ENCODE data around the gene PDE2A. TPM values are rescaled to one million over a fixed set of nuclear protein-coding genes. Genes with fewer than 3 reads are reported as not detected.

PDE2A gene
- total RNA-seq, 5 donors from 2014 or later (not counting 1 experiment from before 2014, with no cell fraction given): 1.1 to 6.1 (median 1.7) TPM

- ATAC-seq (replicated peaks in 1 of 4): no peak
- no peaks in the 10 kb centered on the region for H3K9me3 ChIP-seq
- ChIA-PET POLR2A (no interaction called here), CTCF (no interaction called here)
- H3K36me3 ChIP-seq (ENCODE audit: control insufficient read depth in 2 of 2, extremely low read depth in 1 of 2, insufficient read depth in 1 of 2, low read length in 1 of 2): no peaks in the 10 kb centered on the region
- Mint-ChIP-seq H3K4me1 (no peaks in the 10 kb centered on the region), H3K27ac (no peak overlapping the region), H3K27me3 (peaks cover 7 to 12% of the 10 kb centered on the region in 2 donors), H3K36me3 (no peaks in the 10 kb centered on the region), H3K9me3 (no peaks in the 10 kb centered on the region), H3K4me3 (no peak overlapping the region)
- DNase-seq: no peak
- H3K4me3 ChIP-seq (ENCODE audit: control insufficient read depth in 1 of 2, extremely low read depth in 1 of 2, low read length in 1 of 2): no peak overlapping the region
- H3K27ac ChIP-seq (ENCODE audit: low read length): no peak overlapping the region
- 68% methylated on average over 15 of the region's 16 CpGs for WGBS (ENCODE audit: insufficient coverage)
- H3K27me3 ChIP-seq (replicated peaks in 1 of 2; ENCODE audit: control insufficient read depth in 2 of 2, extremely low read depth in 1 of 2, insufficient read depth in 2 of 2, low read length in 1 of 2): peaks cover 0 to 30% of the 10 kb centered on the region in 2 experiments
- no peaks in the 10 kb centered on the region for H3K4me1 ChIP-seq (ENCODE audit: control insufficient read depth in 1 of 2, extremely low read depth in 1 of 2, insufficient read depth in 2 of 2, low read length in 2 of 2)
Observed at GRCh38 chr11:72630104-72630852, 43.9 kb downstream of the PDE2A start.

DNA sequence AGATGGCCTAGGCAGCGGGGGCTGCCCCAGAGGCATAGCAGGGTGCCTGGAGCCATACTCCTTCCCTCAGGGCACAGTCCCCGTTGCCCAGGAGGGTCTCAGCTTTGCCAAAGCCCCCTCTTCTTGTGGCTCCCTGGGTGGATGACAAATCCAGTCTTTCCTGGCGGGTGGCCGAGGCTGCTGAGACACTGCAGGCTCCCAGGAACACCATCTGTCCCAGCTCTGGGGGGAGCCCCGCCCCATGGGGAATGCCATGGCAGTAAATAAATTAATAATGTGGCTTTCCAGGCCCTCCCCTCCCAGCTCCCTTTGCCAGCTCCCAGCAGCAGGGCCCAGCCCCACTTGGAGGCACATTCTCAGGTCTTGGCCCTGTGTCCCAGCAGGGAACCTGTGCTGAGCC is 45.0 kb downstream of the PDE2A start:
- Mint-ChIP-seq H3K9me3 (no peaks in the 10 kb centered on the region), H3K27me3 (peaks cover 7 to 9% of the 10 kb centered on the region in 2 donors), H3K4me3 (no peak overlapping the region), H3K4me1 (no peaks in the 10 kb centered on the region), H3K36me3 (no peaks in the 10 kb centered on the region), H3K27ac (no peak overlapping the region)
- Histone ChIP-seq H3K9me3 (no peaks in the 10 kb centered on the region), H3K27me3 (replicated peaks in 1 of 2; ENCODE audit: control insufficient read depth in 2 of 2, extremely low read depth in 1 of 2, insufficient read depth in 2 of 2, low read length in 1 of 2) (peaks cover 0 to 35% of the 10 kb centered on the region in 2 experiments), H3K4me3 (ENCODE audit: control insufficient read depth in 1 of 2, extremely low read depth in 1 of 2, low read length in 1 of 2) (no peak overlapping the region), H3K36me3 (ENCODE audit: control insufficient read depth in 2 of 2, extremely low read depth in 1 of 2, insufficient read depth in 1 of 2, low read length in 1 of 2) (no peaks in the 10 kb centered on the region), H3K27ac (ENCODE audit: low read length) (no peak overlapping the region), H3K4me1 (ENCODE audit: control insufficient read depth in 1 of 2, extremely low read depth in 1 of 2, insufficient read depth in 2 of 2, low read length in 2 of 2) (no peaks in the 10 kb centered on the region)
- ATAC-seq (replicated peaks in 1 of 4): no peak
- ChIA-PET POLR2A (no interaction called here), CTCF (no interaction called here)
- DNase-seq: no peak
- WGBS (ENCODE audit: insufficient coverage): 62% methylated on average over 3 of the region's 5 CpGs

DNA sequence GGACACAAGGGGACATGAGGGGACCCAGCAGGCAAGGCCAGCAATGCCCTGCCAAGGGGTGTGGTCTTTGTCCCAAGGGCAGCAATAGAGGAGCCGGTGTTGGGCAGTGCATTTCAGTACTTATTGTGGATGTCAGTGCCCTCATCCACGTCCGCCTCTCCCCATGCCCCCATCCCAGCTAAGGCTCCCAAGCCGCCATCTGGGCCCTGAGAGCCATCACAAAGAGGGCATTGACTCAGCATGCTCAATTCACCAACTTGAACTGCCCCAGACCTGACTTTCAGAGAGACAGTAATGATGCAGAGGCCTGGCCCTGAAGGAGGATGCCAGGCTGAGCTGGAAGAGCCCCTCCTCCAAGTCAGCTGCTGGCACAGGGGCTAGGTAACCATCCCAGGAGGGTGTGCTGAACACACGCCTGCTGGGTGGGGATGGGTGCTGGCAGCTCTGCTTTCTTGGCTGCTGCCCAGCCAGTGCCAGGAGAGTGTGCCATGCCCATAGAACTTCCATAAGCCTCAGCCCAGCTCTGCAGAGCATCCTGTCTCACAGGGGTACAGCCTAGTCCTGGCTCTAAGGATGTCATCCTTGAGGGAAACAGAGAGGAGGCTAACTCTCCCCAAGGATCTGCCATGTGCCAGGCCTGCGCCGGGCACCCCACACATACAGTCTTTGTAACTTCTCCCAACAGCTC is 46.5 kb downstream of the PDE2A start:
- Histone ChIP-seq H3K27me3 (replicated peaks in 1 of 2; ENCODE audit: control insufficient read depth in 2 of 2, extremely low read depth in 1 of 2, insufficient read depth in 2 of 2, low read length in 1 of 2) (peaks cover 0 to 31% of the 10 kb centered on the region in 2 experiments), H3K4me3 (ENCODE audit: control insufficient read depth in 1 of 2, extremely low read depth in 1 of 2, low read length in 1 of 2) (no peak overlapping the region), H3K9me3 (no peaks in the 10 kb centered on the region), H3K4me1 (ENCODE audit: control insufficient read depth in 1 of 2, extremely low read depth in 1 of 2, insufficient read depth in 2 of 2, low read length in 2 of 2) (no peaks in the 10 kb centered on the region), H3K27ac (ENCODE audit: low read length) (no peak overlapping the region), H3K36me3 (ENCODE audit: control insufficient read depth in 2 of 2, extremely low read depth in 1 of 2, insufficient read depth in 1 of 2, low read length in 1 of 2) (no peaks in the 10 kb centered on the region)
- no peaks in the 10 kb centered on the region for H3K9me3 Mint-ChIP-seq
- peaks cover 7 to 8% of the 10 kb centered on the region in 2 donors for H3K27me3 Mint-ChIP-seq
- DNase-seq (no peak), ATAC-seq (replicated peaks in 1 of 4) (no peak)
- no peak overlapping the region for H3K27ac Mint-ChIP-seq
- CTCF ChIA-PET: interaction anchor here in 1 of 2 donors (0.6 kb wide), 1 partner anchor 60 kb away, joined by 3 read pairs; no protein-coding TSS in a partner anchor
- no peak overlapping the region for H3K4me3 Mint-ChIP-seq
- H3K4me1 Mint-ChIP-seq: no peaks in the 10 kb centered on the region
- 75% methylated on average over 5 of the region's 7 CpGs for WGBS (ENCODE audit: insufficient coverage)
- POLR2A ChIA-PET: no interaction called here
- H3K36me3 Mint-ChIP-seq: no peaks in the 10 kb centered on the region

DNA sequence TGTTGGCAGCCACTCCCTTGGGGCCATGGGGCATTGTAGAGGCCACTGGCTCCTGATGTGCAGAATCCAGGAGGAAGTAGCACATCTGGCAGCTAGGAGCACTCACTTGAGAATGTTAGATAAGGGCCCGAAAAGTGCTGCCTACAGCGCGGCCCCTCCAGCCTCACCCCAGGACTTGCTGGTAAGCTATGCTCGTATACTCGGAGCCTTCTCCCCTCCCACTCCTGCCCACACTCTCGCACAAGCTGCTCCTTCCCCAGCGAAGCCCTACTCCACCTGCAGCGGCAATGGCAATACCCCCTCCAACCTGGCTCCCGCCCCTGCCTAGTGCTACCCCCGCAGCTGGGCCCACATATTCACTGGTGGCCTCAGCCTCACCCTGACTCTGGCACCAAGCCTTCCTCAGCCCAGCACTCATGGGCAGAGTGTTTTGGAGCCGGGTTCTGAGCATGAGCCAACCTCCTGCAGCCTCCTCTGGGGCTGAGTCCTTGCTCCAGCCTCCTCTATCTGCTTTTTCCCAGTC is 47.7 kb downstream of the PDE2A start:
- ATAC-seq (replicated peaks in 1 of 4): no peak
- no peak overlapping the region for H3K27ac Mint-ChIP-seq
- H3K27ac ChIP-seq (ENCODE audit: low read length): no peak overlapping the region

DNA sequence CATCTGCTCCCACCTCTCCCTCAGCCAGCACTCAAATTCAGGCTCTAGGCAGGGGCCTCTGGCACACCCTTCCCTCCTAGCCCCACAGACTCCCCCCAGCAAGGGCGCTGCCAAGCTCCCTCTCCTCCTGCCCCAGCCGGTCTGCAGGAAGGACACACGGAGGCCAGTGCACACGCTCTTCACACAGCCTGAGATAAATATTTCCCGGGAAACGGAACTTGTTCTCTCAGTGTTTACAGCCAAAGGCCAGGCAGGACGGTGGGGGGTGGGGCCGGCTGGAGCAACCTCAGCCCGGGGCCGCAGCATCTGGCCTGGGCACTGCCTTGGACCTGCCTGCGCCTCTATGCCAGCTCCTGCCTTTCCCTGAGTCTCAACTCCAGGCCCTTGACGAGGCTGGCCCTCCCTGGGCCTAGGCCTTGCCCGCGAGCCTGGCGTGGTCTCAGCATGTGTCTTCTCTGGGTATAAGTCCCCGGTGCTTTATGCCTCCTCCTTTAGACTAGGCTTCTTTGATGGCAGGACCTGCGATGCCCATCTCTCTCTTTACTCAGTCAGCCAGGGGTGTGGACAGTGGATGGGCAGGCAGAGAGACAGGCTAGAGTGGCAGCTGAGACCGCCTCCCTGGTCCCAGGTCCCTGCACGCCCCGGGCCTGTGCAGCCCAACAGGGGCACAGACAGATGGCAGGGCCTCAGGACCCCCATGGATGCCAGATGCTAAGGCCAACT is 48.4 kb downstream of the PDE2A start:
- DNase-seq (no peak), ATAC-seq (replicated peaks in 1 of 4) (no peak)
- CTCF ChIA-PET: no interaction called here
- POLR2A ChIA-PET: no interaction called here
- 76% methylated on average over 19 of the region's 20 CpGs for WGBS (ENCODE audit: insufficient coverage)
- Mint-ChIP-seq H3K27me3 (peaks cover 3 to 7% of the 10 kb centered on the region in 2 donors), H3K27ac (no peak overlapping the region), H3K9me3 (no peaks in the 10 kb centered on the region), H3K4me3 (no peak overlapping the region), H3K4me1 (peaks cover 11 to 16% (median 11%) of the 10 kb centered on the region in 3 donors), H3K36me3 (no peaks in the 10 kb centered on the region)
- H3K9me3 ChIP-seq: no peaks in the 10 kb centered on the region
- H3K4me1 ChIP-seq (ENCODE audit: control insufficient read depth in 1 of 2, extremely low read depth in 1 of 2, insufficient read depth in 2 of 2, low read length in 2 of 2): peaks cover 2 to 6% of the 10 kb centered on the region in 2 experiments
- H3K27ac ChIP-seq (ENCODE audit: low read length): no peak overlapping the region
- H3K4me3 ChIP-seq (ENCODE audit: control insufficient read depth in 1 of 2, extremely low read depth in 1 of 2, low read length in 1 of 2): no peak overlapping the region
- H3K36me3 ChIP-seq (ENCODE audit: control insufficient read depth in 2 of 2, extremely low read depth in 1 of 2, insufficient read depth in 1 of 2, low read length in 1 of 2): no peaks in the 10 kb centered on the region
- peaks cover 0 to 20% of the 10 kb centered on the region in 2 experiments for H3K27me3 ChIP-seq (replicated peaks in 1 of 2; ENCODE audit: control insufficient read depth in 2 of 2, extremely low read depth in 1 of 2, insufficient read depth in 2 of 2, low read length in 1 of 2)

More for the DNA sequence above, 47.7 kb downstream of the PDE2A start:
- H3K27me3 Mint-ChIP-seq: peaks cover 7 to 8% of the 10 kb centered on the region in 2 donors
- DNase-seq: no peak
- WGBS (ENCODE audit: insufficient coverage): 79% methylated on average over 11 of the region's 11 CpGs
- Histone ChIP-seq H3K9me3 (no peaks in the 10 kb centered on the region), H3K27me3 (replicated peaks in 1 of 2; ENCODE audit: control insufficient read depth in 2 of 2, extremely low read depth in 1 of 2, insufficient read depth in 2 of 2, low read length in 1 of 2) (peaks cover 0 to 23% of the 10 kb centered on the region in 2 experiments), H3K36me3 (ENCODE audit: control insufficient read depth in 2 of 2, extremely low read depth in 1 of 2, insufficient read depth in 1 of 2, low read length in 1 of 2) (no peaks in the 10 kb centered on the region), H3K4me3 (ENCODE audit: control insufficient read depth in 1 of 2, extremely low read depth in 1 of 2, low read length in 1 of 2) (no peak overlapping the region), H3K4me1 (ENCODE audit: control insufficient read depth in 1 of 2, extremely low read depth in 1 of 2, insufficient read depth in 2 of 2, low read length in 2 of 2) (no peaks in the 10 kb centered on the region)
- no peak overlapping the region for H3K4me3 Mint-ChIP-seq
- ChIA-PET CTCF (no interaction called here), POLR2A (no interaction called here)
- no peaks in the 10 kb centered on the region for H3K36me3 Mint-ChIP-seq
- H3K9me3 Mint-ChIP-seq: no peaks in the 10 kb centered on the region
- H3K4me1 Mint-ChIP-seq: peaks cover 5 to 10% (median 5%) of the 10 kb centered on the region in 3 donors

GRCh38 chr11:72624496-72625201 is 49.6 kb downstream of the PDE2A start:
- Mint-ChIP-seq H3K27ac (no peak overlapping the region), H3K27me3 (peaks cover 0 to under 1% of the 10 kb centered on the region in 2 donors), H3K36me3 (no peaks in the 10 kb centered on the region), H3K4me1 (peaks cover 16 to 26% (median 19%) of the 10 kb centered on the region in 3 donors), H3K4me3 (no peak overlapping the region), H3K9me3 (no peaks in the 10 kb centered on the region)
- Histone ChIP-seq H3K4me1 (ENCODE audit: control insufficient read depth in 1 of 2, extremely low read depth in 1 of 2, insufficient read depth in 2 of 2, low read length in 2 of 2) (peaks cover 2 to 18% of the 10 kb centered on the region in 2 experiments), H3K36me3 (ENCODE audit: control insufficient read depth in 2 of 2, extremely low read depth in 1 of 2, insufficient read depth in 1 of 2, low read length in 1 of 2) (no peaks in the 10 kb centered on the region), H3K4me3 (ENCODE audit: control insufficient read depth in 1 of 2, extremely low read depth in 1 of 2, low read length in 1 of 2) (no peak overlapping the region), H3K27ac (ENCODE audit: low read length) (no peak overlapping the region), H3K27me3 (replicated peaks in 1 of 2; ENCODE audit: control insufficient read depth in 2 of 2, extremely low read depth in 1 of 2, insufficient read depth in 2 of 2, low read length in 1 of 2) (peaks cover 0 to 16% of the 10 kb centered on the region in 2 experiments), H3K9me3 (no peaks in the 10 kb centered on the region)
- ChIA-PET POLR2A (no interaction called here), CTCF (no interaction called here)
- DNase-seq: no peak
- 71% methylated on average over 12 of the region's 12 CpGs for WGBS (ENCODE audit: insufficient coverage)
- ATAC-seq (replicated peaks in 1 of 4): no peak
